CD4-positive, alpha-beta T cell (primary cell): ENCODE data around the gene RNF227. TPM values are rescaled to one million over a fixed set of nuclear protein-coding genes. Genes with fewer than 3 reads are reported as not detected.

Experiments
- ATAC-seq: fragments of 200-7000 bp; cut with Tn5 transposase; one replicate; pipeline ENCODE4 v1.10.0; 2022; ENCODE audit warnings: mild to moderate bottlenecking; ENCODE audit not compliant: poor library complexity
- CTCF ChIA-PET: fragments of 350-600 bp; sonication (Branson Sonifier 250); formaldehyde crosslinking; loops from one replicate; lab custom pipeline; 2021; ENCODE audit warnings: antibody characterized with exemption, inconsistent platforms; lab: Charles Lee
- POLR2A ChIA-PET: fragments of 350-600 bp; sonication (Branson Sonifier 250); formaldehyde crosslinking; loops from one replicate; lab custom pipeline; 2021; ENCODE audit warnings: antibody characterized with exemption, inconsistent platforms; lab: Charles Lee
- DNase-seq, 14 experiments: peaks; one replicate each; pipeline ENCODE4 v3.0.0-alpha.2; 2013 to 2020; ENCODE audit warnings: mixed read lengths in 2 of 14
- H3K27ac ChIP-seq, 2 donors: one replicate each; pipeline versions ENCODE4 v1.5.1 to v1.7.0; 2013; ENCODE audit warnings: low read length in 2 of 2, low read depth in 1 of 2, mild to moderate bottlenecking in 1 of 2
- H3K27me3 ChIP-seq, 2 experiments: 1 replicate in 1 of 2; 2 replicates in 1 of 2; pipeline versions ENCODE4 v1.6.1 to v1.7.0; 2013; ENCODE audit warnings: low read length in 2 of 2, control low read depth in 1 of 2, mild to moderate bottlenecking in 1 of 2, moderate library complexity in 1 of 2; ENCODE audit not compliant: insufficient read depth in 2 of 2, control insufficient read depth in 1 of 2
- H3K36me3 ChIP-seq: one replicate; pipeline ENCODE4 v1.6.1; 2013; ENCODE audit warnings: low read length, control low read depth; ENCODE audit not compliant: insufficient read depth
- H3K4me1 ChIP-seq: one replicate; pipeline ENCODE4 v1.6.1; 2013; ENCODE audit warnings: low read length, control low read depth; ENCODE audit not compliant: insufficient read depth
- H3K4me3 ChIP-seq: one replicate; pipeline ENCODE4 v1.5.1; 2013; ENCODE audit warnings: mild to moderate bottlenecking, low read length, moderate library complexity
- H3K9me3 ChIP-seq, 2 experiments: 1 replicate in 1 of 2; 2 replicates in 1 of 2; pipeline versions ENCODE4 v1.6.1 to v1.7.0; 2013; ENCODE audit warnings: low read length in 2 of 2, mild to moderate bottlenecking in 2 of 2, control low read depth in 1 of 2, moderate library complexity in 1 of 2; ENCODE audit not compliant: control insufficient read depth in 1 of 2, insufficient read depth in 1 of 2
- H3K27ac Mint-ChIP-seq: one replicate; pipeline ENCODE4 v1.8.0; 2020; ENCODE audit warnings: mixed read lengths
- H3K27me3 Mint-ChIP-seq: one replicate; pipeline ENCODE4 v1.8.0; 2021; ENCODE audit warnings: mixed read lengths
- H3K36me3 Mint-ChIP-seq: one replicate; pipeline ENCODE4 v1.8.0; 2021; ENCODE audit warnings: low read depth, mixed read lengths
- H3K4me1 Mint-ChIP-seq: one replicate; pipeline ENCODE4 v1.8.0; 2021; ENCODE audit warnings: low read depth, mixed read lengths
- H3K4me3 Mint-ChIP-seq: one replicate; pipeline ENCODE4 v1.8.0; 2020; ENCODE audit warnings: mild to moderate bottlenecking, mixed read lengths
- H3K9me3 Mint-ChIP-seq: one replicate; pipeline ENCODE4 v1.8.0; 2020; ENCODE audit warnings: mixed read lengths
- intact Hi-C, 2 experiments: fragments of 100-400 bp; cut with DNase I in 1 of 2; cut with micrococcal nuclease in 1 of 2; formaldehyde crosslinking; loops; one replicate each; pipeline versions ENCODE4 v1.15.1 to v1.9.0; 2023 to 2025; cut with DNase I, micrococcal nuclease
- polyA plus RNA-seq, 2 donors: library from polyadenylated mRNA; unstranded; fragments of 120-200 nt; gene quantifications; one replicate each; pipeline ENCODE4 v1.2.1, GENCODE V29; 2013
- total RNA-seq, 174 experiments: library from RNA in 2 of 174; stranded (reverse) in 2 of 174; gene quantifications; one replicate each; pipeline ENCODE4 v1.2.3 and lab custom pipeline; 2021 to 2026
- TF ChIP-seq, protein P1 (sequence below): fragments of 200-600 bp; IDR thresholded peaks from one replicate; pipeline ENCODE4 v1.8.0; 2022; ENCODE audit warnings: antibody characterized with exemption, mild to moderate bottlenecking

The RNF227 gene
- total RNA-seq (1 to 10 TPM; 3.2 to 3.5 TPM), total RNA-seq (lab: John Stamatoyannopoulos, UW) (2.7 to 12.3 (median 7.2) reads per million in 172 experiments)
- 6.7 TPM for polyA plus RNA-seq (2013, experiment 1 of 2)
- 3.2 TPM for polyA plus RNA-seq (2013, experiment 2 of 2)

GRCh38 chr17:7915611-7916384, at the start of gene RNF227:
RNF227 (minus strand) TSS chr17:7916289; CDS start chr17:7916195, 94 bp downstream.
- H3K27me3 Mint-ChIP-seq: no peaks in the 10 kb centered on the region
- peak; percentile 73 for ATAC-seq
- no peaks in the 10 kb centered on the region for H3K9me3 Mint-ChIP-seq
- peaks cover 30% of the 10 kb centered on the region for H3K4me1 Mint-ChIP-seq
- peak within 1 kb of the TSS; percentile 90 for H3K27ac Mint-ChIP-seq
- ChIA-PET POLR2A (interaction anchor here (0.6 to 4.3 kb wide), 27 partner anchors 11 to 305 kb away, joined by 3 to 60 read pairs (median 4); partner anchors contain the start of genes CNTROB, CYB5D1, KCNAB3 and NAA38), CTCF (interaction anchor here (0.9 to 3.8 kb wide), 5 partner anchors 16 to 141 kb away, joined by 4 to 50 read pairs (median 6); partner anchors contain the start of genes CNTROB and TRAPPC1)
- H3K4me3 ChIP-seq: peak within 1 kb of the TSS; percentile 77
- H3K36me3 ChIP-seq: peaks cover 20% of the 10 kb centered on the region
- intact Hi-C loops: loop anchor here (1.0 to 10.0 kb wide), 5 partner anchors 15 to 91 kb away; partner anchors contain the start of genes CHD3 (in 1 of the 2) and CNTROB (in 1 of the 2)
- TF ChIP-seq, protein P1, sequence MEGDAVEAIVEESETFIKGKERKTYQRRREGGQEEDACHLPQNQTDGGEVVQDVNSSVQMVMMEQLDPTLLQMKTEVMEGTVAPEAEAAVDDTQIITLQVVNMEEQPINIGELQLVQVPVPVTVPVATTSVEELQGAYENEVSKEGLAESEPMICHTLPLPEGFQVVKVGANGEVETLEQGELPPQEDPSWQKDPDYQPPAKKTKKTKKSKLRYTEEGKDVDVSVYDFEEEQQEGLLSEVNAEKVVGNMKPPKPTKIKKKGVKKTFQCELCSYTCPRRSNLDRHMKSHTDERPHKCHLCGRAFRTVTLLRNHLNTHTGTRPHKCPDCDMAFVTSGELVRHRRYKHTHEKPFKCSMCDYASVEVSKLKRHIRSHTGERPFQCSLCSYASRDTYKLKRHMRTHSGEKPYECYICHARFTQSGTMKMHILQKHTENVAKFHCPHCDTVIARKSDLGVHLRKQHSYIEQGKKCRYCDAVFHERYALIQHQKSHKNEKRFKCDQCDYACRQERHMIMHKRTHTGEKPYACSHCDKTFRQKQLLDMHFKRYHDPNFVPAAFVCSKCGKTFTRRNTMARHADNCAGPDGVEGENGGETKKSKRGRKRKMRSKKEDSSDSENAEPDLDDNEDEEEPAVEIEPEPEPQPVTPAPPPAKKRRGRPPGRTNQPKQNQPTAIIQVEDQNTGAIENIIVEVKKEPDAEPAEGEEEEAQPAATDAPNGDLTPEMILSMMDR: no peak
- no peaks in the 10 kb centered on the region for H3K27me3 ChIP-seq
- peak within 1 kb of the TSS; percentile 71 to 80 for H3K27ac ChIP-seq
- peaks cover 17% of the 10 kb centered on the region for H3K36me3 Mint-ChIP-seq
- DNase-seq: peak; percentile 68 to 94 (median 74)
- H3K9me3 ChIP-seq: no peaks in the 10 kb centered on the region
- peaks cover 35% of the 10 kb centered on the region for H3K4me1 ChIP-seq
- peak within 1 kb of the TSS; percentile 89 for H3K4me3 Mint-ChIP-seq

DNA sequence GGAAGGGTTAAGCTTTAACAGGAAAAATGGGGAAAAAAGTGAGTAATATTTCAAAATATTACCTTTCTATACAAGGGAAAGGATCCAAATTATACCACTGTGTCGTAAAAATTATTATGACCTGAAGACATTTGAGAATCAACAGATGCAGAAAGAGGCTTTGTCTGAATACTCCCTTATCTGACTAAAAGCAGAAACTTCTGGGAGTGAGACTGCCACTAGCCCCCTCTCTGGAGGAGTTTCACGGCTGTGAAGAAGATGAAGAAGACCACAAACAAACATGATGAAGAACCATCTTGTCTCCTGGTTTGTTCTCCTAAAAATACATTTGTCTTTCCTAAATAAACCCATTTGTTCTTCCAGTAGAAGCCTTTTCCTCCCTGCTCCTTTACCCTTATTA, 45.3 kb upstream of the RNF227 start:
- CTCF ChIA-PET: no interaction called here
- no peak for ATAC-seq

DNA sequence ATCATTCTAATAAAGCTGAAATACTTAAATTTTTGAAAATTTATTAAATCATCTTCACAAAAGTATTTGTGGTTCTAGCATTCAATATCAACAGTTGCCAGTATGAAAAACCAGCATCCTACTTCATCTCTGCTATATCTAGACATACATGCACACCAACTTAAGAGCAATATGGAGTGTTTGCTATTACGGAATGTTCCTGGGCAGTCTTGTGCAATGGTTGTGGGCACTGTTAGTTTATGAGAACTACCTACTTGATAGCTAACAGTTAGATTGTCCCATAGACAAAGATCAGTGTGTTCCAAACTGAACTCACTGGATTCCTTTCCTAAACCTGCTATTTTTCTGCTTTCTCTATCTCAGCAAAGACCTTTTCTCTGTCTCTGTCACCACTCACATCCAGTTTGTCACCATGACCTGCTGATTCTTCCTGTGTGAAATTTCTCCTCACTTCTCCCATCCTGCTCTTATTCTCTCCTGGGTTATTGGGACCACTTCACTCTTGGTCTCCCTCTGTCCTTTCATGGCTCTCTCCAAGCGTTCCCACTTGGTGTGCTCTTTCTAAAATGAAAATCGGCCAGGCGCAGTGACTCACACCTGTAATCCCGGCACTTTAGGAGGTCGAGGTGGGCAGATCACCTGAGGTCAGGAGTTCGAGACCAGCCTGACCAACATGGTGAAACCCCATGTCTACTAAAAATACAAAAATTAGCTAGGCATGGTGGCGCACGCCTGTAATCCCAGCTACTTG, 43.6 kb upstream of the RNF227 start:
- H3K27ac Mint-ChIP-seq: no peak overlapping the region
- H3K4me1 Mint-ChIP-seq: no peaks in the 10 kb centered on the region
- intact Hi-C loops: no loop called here
- no peaks in the 10 kb centered on the region for H3K36me3 ChIP-seq
- TF ChIP-seq, protein P1: no peak
- H3K27me3 Mint-ChIP-seq: peaks cover 13% of the 10 kb centered on the region
- H3K9me3 Mint-ChIP-seq: no peaks in the 10 kb centered on the region
- no peaks in the 10 kb centered on the region for H3K27me3 ChIP-seq
- no peaks in the 10 kb centered on the region for H3K4me1 ChIP-seq
- no peak for ATAC-seq
- ChIA-PET CTCF (no interaction called here), POLR2A (no interaction called here)
- H3K9me3 ChIP-seq: no peaks in the 10 kb centered on the region
- no peak overlapping the region for H3K27ac ChIP-seq
- H3K4me3 ChIP-seq: no peak overlapping the region
- no peaks in the 10 kb centered on the region for H3K36me3 Mint-ChIP-seq
- DNase-seq: no peak
- no peak overlapping the region for H3K4me3 Mint-ChIP-seq

More for the DNA sequence above, 45.3 kb upstream of the RNF227 start:
- Mint-ChIP-seq H3K27me3 (peaks cover 13% of the 10 kb centered on the region), H3K27ac (no peak overlapping the region), H3K4me3 (no peak overlapping the region), H3K4me1 (no peaks in the 10 kb centered on the region), H3K9me3 (no peaks in the 10 kb centered on the region), H3K36me3 (no peaks in the 10 kb centered on the region)
- Histone ChIP-seq H3K9me3 (no peaks in the 10 kb centered on the region), H3K4me1 (no peaks in the 10 kb centered on the region), H3K27me3 (no peaks in the 10 kb centered on the region), H3K27ac (no peak overlapping the region), H3K4me3 (no peak overlapping the region), H3K36me3 (no peaks in the 10 kb centered on the region)
- POLR2A ChIA-PET: no interaction called here
- no peak for DNase-seq
- TF ChIP-seq, protein P1: no peak
- intact Hi-C loops: no loop called here
